HepG2 (cell line): Measurements from ENCODE around the gene ATRN. TPM values are rescaled to one million over a fixed set of nuclear protein-coding genes. Genes with fewer than 3 reads are reported as not detected.

ENCODE experiments used
- CBFB ChIP-seq: sonication (generic); formaldehyde crosslinking; IDR thresholded peaks from 2 replicates; pipeline ENCODE4 v1.4.0; 2020; ENCODE audit warnings: missing genetic modification reagents
- CHD2 ChIP-seq: IDR thresholded peaks from 2 replicates; pipeline ENCODE4 v1.6.1; 2011; ENCODE audit warnings: low read depth, low read length, improper control_type of control experiment
- DMAP1 ChIP-seq: IDR thresholded peaks from 2 replicates; pipeline ENCODE4 v1.6.1; 2016
- EEA1 ChIP-seq: sonication (generic); formaldehyde crosslinking; IDR thresholded peaks from 2 replicates; pipeline ENCODE4 v1.5.1; 2020; ENCODE audit warnings: mild to moderate bottlenecking, missing genetic modification reagents, borderline replicate concordance
- FOXK1 ChIP-seq: sonication (generic); formaldehyde crosslinking; IDR thresholded peaks from 2 replicates; pipeline ENCODE4 v1.4.0; 2020; ENCODE audit warnings: low read depth, missing genetic modification reagents, borderline replicate concordance
- GPN1 ChIP-seq: sonication (generic); formaldehyde crosslinking; IDR thresholded peaks from 2 replicates; pipeline ENCODE4 v1.5.1; 2020; ENCODE audit warnings: missing genetic modification reagents, borderline replicate concordance
- IKZF1 ChIP-seq: fragments of 450-650 bp; IDR thresholded peaks from 2 replicates; pipeline ENCODE4 v1.7.1; 2016
- KDM6A ChIP-seq: IDR thresholded peaks from 2 replicates; pipeline ENCODE4 v1.6.1; 2016; ENCODE audit warnings: low read depth
- NCOA2 ChIP-seq: sonication (generic); formaldehyde crosslinking; IDR thresholded peaks from 2 replicates; pipeline ENCODE4 v1.8.0; 2022; ENCODE audit warnings: inconsistent platforms
- NCOR1 ChIP-seq: fragments of 200-600 bp; sonication (generic); IDR thresholded peaks from 2 replicates; pipeline ENCODE4 v1.7.0; 2017; ENCODE audit warnings: antibody characterized with exemption, low read length, borderline replicate concordance
- NFE2L2 ChIP-seq: fragments of 150-350 bp; IDR thresholded peaks from 2 replicates; pipeline ENCODE4 v1.6.1; 2014; ENCODE audit warnings: low read length
- NR2C2 ChIP-seq: sonication (generic); formaldehyde crosslinking; IDR thresholded peaks from 2 replicates; pipeline ENCODE4 v1.4.0; 2020; ENCODE audit warnings: missing genetic modification reagents, mild to moderate bottlenecking, moderate library complexity, borderline replicate concordance
- SIX4 ChIP-seq: sonication (generic); formaldehyde crosslinking; IDR thresholded peaks from 2 replicates; pipeline ENCODE4 v1.4.0; 2020; ENCODE audit warnings: missing genetic modification reagents
- SP5 ChIP-seq: IDR thresholded peaks from 2 replicates; pipeline ENCODE4 v1.6.1; 2016; ENCODE audit warnings: low read depth, borderline replicate concordance
- TBL1XR1 ChIP-seq: fragments of 150-350 bp; IDR thresholded peaks from 2 replicates; pipeline ENCODE4 v1.6.1; 2014; ENCODE audit warnings: borderline replicate concordance, low read length; ENCODE audit not compliant: partially characterized antibody
- YEATS2 ChIP-seq: sonication (generic); formaldehyde crosslinking; IDR thresholded peaks from 2 replicates; pipeline ENCODE4 v1.4.0; 2020; ENCODE audit warnings: missing genetic modification reagents, borderline replicate concordance
- ZBTB21 ChIP-seq: sonication (generic); formaldehyde crosslinking; IDR thresholded peaks from 2 replicates; pipeline ENCODE4 v1.4.0; 2020; ENCODE audit warnings: missing genetic modification reagents
- ZNF30 ChIP-seq: sonication (generic); formaldehyde crosslinking; IDR thresholded peaks from 2 replicates; pipeline ENCODE4 v1.5.0; 2020; ENCODE audit warnings: mild to moderate bottlenecking, missing genetic modification reagents
- ZNF432 ChIP-seq: sonication (generic); formaldehyde crosslinking; IDR thresholded peaks from 2 replicates; pipeline ENCODE4 v1.5.0; 2020; ENCODE audit warnings: missing genetic modification reagents, mild to moderate bottlenecking, borderline replicate concordance
- ZNF570 ChIP-seq: sonication (generic); formaldehyde crosslinking; IDR thresholded peaks from 2 replicates; pipeline ENCODE4 v1.4.0; 2020; ENCODE audit warnings: mild to moderate bottlenecking, missing genetic modification reagents, borderline replicate concordance
- ZNF644 ChIP-seq: IDR thresholded peaks from 2 replicates; pipeline ENCODE4 v1.6.1; 2016; ENCODE audit warnings: low read depth
- ZNF747 ChIP-seq: sonication (generic); formaldehyde crosslinking; IDR thresholded peaks from 2 replicates; pipeline ENCODE4 v1.8.1; 2023; ENCODE audit warnings: missing genetic modification reagents, mild to moderate bottlenecking, borderline replicate concordance
- polyA plus RNA-seq, 8 experiments: library from polyadenylated mRNA; depleted of rRNA in 3 of 8; stranded (reverse) in 7 of 8; unstranded in 1 of 8; fragments of >200 nt; fragmentation: Illumina TruSeq in 4 of 8; extraction: Trizol in 4 of 8; gene quantifications; 2 replicates each; pipeline versions ENCODE4 v1.2.1 to v1.2.3, GENCODE V29; 2011 to 2016; ENCODE audit warnings: low read depth in 4 of 8, missing spikeins in 1 of 8, mixed read lengths in 1 of 8; ENCODE audit not compliant: insufficient read depth in 1 of 8
- total RNA-seq, 5 experiments: library from RNA; depleted of rRNA; stranded (reverse); fragments of >200 nt; fragmentation: Illumina TruSeq; extraction: Trizol; gene quantifications; 2 replicates each; pipeline ENCODE4 v1.2.3, GENCODE V29; 2016; ENCODE audit warnings: low read depth in 1 of 5
- TF ChIP-seq, protein P1 (sequence below): sonication (generic); formaldehyde crosslinking; IDR thresholded peaks from 2 replicates; pipeline ENCODE4 v1.4.0; 2020; ENCODE audit warnings: low read depth, mild to moderate bottlenecking, missing genetic modification reagents
- TF ChIP-seq, protein P2 (sequence below): IDR thresholded peaks from 2 replicates; pipeline ENCODE4 v1.6.1; 2016; ENCODE audit warnings: missing biosample characterization, missing genetic modification reagents, low read depth
- TF ChIP-seq, protein P3 (sequence below): IDR thresholded peaks from 2 replicates; pipeline ENCODE4 v1.6.1; 2012; ENCODE audit warnings: low read length, improper control_type of control experiment

The ATRN gene
- total and polyA plus RNA-seq, 2 of the 13 experiments (the other 11 are each of a cell fraction or from before 2014, with no cell fraction given) = 44.2 to 81.1 TPM

DNA sequence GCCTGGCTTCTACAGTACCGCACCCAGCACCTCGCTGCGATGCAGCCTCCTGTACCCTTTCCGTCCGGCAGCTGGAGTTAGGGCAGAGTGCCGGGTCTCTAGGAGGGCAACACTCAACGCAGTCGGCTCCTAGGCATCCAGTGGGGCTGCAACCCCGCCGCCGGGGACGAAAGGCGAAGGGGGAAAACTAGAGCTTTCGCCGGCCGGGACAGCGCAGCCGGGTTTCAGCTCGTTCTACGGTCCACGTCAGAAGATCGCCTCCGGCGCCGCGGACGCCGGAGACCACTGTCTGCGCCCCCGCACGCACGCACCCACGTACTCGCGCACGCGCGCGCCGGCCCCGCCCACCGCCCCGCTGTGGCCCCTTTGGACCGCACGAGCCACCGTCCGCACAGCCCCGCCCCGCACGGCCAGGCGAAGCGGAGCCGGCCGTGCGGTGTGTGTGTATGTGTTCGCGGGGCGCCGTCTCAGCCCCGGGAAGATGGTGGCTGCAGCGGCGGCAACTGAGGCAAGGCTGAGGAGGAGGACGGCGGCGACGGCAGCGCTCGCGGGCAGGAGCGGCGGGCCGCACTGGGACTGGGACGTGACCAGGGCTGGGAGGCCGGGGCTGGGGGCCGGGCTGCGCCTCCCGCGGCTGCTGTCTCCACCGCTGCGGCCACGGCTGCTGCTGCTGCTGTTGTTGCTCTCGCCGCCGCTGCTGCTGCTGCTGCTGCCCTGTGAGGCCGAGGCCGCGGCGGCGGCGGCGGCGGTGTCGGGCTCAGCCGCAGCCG is at the start of gene ATRN (continued):
- TF ChIP-seq NCOA2 (CRISPR knock-in tag) (peak; percentile 66), SP5 (CRISPR knock-in tag) (peak; percentile 99), NR2C2 (CRISPR knock-in tag) (peak; percentile 94), NCOR1 (peak; percentile 77; the same call in 1 of the 2 replicates), GPN1 (CRISPR knock-in tag) (peak; percentile 40; the same call in 1 of the 2 replicates), ZNF432 (CRISPR knock-in tag) (0 out of 2 replicates have a peak, but pooled peaks have one; percentile 88), DMAP1 (peak; percentile 91), CBFB (CRISPR knock-in tag) (peak; percentile 92), TBL1XR1 (no peak), ZNF644 (CRISPR knock-in tag) (peak; percentile 31; the same call in 1 of the 2 replicates), ZNF570 (CRISPR knock-in tag) (peak; percentile 10; the same call in 1 of the 2 replicates), YEATS2 (CRISPR knock-in tag) (peak; percentile 91), ZNF30 (no peak; the same call in 1 of the 2 replicates), KDM6A (peak; percentile 62), ZNF747 (peak; percentile 68; the same call in 1 of the 2 replicates), FOXK1 (CRISPR knock-in tag) (peak; percentile 79; the same call in 1 of the 2 replicates), NFE2L2 (no peak), CHD2 (0 out of 2 replicates have a peak, but pooled peaks have one; percentile 14), ZBTB21 (CRISPR knock-in tag) (no peak), SIX4 (CRISPR knock-in tag) (peak; percentile 81; the same call in 1 of the 2 replicates), EEA1 (CRISPR knock-in tag) (peak; percentile 9; the same call in 1 of the 2 replicates), IKZF1 (no peak)
- TF ChIP-seq, protein P1, sequence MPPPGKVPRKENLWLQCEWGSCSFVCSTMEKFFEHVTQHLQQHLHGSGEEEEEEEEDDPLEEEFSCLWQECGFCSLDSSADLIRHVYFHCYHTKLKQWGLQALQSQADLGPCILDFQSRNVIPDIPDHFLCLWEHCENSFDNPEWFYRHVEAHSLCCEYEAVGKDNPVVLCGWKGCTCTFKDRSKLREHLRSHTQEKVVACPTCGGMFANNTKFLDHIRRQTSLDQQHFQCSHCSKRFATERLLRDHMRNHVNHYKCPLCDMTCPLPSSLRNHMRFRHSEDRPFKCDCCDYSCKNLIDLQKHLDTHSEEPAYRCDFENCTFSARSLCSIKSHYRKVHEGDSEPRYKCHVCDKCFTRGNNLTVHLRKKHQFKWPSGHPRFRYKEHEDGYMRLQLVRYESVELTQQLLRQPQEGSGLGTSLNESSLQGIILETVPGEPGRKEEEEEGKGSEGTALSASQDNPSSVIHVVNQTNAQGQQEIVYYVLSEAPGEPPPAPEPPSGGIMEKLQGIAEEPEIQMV (CRISPR knock-in tag) = peak; percentile 99
- TF ChIP-seq, protein P2, sequence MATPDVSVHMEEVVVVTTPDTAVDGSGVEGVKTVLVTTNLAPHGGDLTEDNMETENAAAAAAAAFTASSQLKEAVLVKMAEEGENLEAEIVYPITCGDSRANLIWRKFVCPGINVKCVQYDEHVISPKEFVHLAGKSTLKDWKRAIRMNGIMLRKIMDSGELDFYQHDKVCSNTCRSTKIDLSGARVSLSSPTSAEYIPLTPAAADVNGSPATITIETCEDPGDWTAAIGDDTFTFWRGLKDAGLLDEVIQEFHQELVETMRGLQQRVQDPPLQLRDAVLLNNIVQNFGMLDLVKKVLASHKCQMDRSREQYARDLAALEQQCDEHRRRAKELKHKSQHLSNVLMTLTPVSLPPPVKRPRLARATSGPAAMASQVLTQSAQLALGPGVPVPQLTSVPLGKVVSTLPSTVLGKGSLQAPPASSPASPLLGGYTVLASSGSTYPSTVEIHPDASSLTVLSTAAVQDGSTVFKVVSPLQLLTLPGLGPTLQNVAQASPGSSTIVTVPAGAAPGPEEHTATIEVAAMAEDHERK (CRISPR knock-in tag) = peak; percentile 99
- TF ChIP-seq, protein P3, sequence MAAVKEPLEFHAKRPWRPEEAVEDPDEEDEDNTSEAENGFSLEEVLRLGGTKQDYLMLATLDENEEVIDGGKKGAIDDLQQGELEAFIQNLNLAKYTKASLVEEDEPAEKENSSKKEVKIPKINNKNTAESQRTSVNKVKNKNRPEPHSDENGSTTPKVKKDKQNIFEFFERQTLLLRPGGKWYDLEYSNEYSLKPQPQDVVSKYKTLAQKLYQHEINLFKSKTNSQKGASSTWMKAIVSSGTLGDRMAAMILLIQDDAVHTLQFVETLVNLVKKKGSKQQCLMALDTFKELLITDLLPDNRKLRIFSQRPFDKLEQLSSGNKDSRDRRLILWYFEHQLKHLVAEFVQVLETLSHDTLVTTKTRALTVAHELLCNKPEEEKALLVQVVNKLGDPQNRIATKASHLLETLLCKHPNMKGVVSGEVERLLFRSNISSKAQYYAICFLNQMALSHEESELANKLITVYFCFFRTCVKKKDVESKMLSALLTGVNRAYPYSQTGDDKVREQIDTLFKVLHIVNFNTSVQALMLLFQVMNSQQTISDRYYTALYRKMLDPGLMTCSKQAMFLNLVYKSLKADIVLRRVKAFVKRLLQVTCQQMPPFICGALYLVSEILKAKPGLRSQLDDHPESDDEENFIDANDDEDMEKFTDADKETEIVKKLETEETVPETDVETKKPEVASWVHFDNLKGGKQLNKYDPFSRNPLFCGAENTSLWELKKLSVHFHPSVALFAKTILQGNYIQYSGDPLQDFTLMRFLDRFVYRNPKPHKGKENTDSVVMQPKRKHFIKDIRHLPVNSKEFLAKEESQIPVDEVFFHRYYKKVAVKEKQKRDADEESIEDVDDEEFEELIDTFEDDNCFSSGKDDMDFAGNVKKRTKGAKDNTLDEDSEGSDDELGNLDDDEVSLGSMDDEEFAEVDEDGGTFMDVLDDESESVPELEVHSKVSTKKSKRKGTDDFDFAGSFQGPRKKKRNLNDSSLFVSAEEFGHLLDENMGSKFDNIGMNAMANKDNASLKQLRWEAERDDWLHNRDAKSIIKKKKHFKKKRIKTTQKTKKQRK = no peak
